GM12865 (cell line): ENCODE data around the gene GRK3.

Source experiments
- DNase-seq: peaks from one replicate; pipeline ENCODE4 v3.0.0; 2010; ENCODE audit warnings: low read depth
- H3K4me3 ChIP-seq: 2 replicates; pipeline ENCODE4 v1.5.1; 2011; ENCODE audit warnings: mild to moderate bottlenecking, low read depth, low read length, control low read depth
- TF ChIP-seq, protein P1 (sequence below): IDR thresholded peaks from 2 replicates; pipeline ENCODE4 v1.5.1; 2011; ENCODE audit warnings: low read length, control low read depth, low read depth, inconsistent platforms; ENCODE audit not compliant: insufficient read depth; ENCODE audit errors: missing control alignments

The GRK3 gene

DNA sequence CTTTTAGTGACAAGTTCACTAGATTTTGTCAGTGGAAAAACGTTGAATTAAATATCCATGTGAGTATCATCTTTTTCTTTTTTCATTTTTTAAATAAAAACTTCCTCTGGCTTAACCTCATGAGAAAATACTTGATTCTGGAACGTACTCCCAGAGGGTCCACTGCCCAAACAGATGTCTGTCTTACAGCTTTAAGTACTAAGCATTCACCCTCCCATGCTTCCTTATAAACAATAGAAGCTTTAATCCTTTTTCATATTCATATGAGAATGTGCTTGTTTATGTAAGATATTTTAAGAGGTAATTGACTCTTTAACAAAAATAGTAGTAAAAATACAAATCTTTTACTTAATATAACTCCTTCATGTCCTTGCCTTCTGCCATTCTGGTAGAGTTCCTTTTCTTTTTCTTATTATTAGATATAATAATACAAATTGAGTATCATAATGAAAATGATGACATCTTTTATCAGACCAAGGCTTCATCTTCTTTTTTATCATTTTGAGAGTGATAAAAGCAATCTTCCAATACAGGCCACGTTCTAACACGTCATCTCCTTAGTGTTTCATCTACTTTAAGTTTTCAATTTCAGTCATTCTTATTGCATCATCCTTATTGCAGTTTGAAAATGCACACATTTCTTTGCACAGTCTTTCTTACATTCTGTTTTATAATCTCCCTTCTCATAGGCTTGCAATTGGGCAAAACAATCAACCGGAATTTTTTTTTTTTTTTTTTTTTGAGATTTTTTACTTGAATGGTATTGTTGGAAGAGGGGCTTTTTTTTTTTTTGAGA, 108.0 kb downstream of the GRK3 start:
- DNase-seq, result no peak
- TF ChIP-seq, protein P1, sequence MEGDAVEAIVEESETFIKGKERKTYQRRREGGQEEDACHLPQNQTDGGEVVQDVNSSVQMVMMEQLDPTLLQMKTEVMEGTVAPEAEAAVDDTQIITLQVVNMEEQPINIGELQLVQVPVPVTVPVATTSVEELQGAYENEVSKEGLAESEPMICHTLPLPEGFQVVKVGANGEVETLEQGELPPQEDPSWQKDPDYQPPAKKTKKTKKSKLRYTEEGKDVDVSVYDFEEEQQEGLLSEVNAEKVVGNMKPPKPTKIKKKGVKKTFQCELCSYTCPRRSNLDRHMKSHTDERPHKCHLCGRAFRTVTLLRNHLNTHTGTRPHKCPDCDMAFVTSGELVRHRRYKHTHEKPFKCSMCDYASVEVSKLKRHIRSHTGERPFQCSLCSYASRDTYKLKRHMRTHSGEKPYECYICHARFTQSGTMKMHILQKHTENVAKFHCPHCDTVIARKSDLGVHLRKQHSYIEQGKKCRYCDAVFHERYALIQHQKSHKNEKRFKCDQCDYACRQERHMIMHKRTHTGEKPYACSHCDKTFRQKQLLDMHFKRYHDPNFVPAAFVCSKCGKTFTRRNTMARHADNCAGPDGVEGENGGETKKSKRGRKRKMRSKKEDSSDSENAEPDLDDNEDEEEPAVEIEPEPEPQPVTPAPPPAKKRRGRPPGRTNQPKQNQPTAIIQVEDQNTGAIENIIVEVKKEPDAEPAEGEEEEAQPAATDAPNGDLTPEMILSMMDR, result no peak

DNA sequence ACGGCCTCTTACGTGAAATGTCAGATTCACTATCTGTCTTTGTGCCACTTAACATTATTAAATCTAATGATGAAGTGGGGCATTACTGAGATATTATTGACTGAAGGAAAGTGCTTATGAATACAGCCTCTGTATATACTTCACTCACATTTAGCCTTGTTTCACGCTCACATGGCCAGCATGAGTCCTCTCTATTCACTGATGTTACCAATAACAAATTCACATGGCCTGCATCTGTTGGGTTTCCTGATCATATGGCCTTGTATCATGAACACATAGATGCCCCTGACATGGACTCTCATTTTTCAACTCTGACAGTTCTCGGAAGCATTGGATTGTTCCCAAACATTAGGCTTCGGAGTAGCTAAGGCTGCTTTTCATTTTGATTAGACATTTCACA, 109.2 kb downstream of the GRK3 start:
- TF ChIP-seq, protein P1, result no peak
- DNase-seq, result no peak
- H3K4me3 ChIP-seq, result no peak overlapping the region

More for the DNA sequence above, 108.0 kb downstream of the GRK3 start:
- H3K4me3 ChIP-seq, result no peak overlapping the region

DNA sequence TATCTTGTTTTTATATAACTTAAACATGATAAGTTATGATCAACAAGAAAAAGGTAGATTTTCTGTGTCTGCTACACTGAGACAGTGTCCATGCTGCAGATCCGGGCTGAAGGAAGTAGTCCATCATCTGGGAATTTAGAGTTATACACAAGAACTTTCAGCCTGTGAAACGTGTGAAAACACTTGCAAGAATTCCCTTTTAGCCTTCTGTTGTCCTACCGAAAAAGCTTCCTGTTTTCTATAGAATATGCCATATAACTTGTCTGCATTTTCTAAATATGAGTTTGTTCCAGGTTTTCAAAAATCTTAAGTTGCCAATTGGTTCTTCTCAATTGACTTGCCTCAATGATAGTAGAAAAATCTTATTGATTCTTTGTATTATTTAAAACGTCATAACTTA, 113.2 kb downstream of the GRK3 start:
- TF ChIP-seq, protein P1, result no peak
- no peak overlapping the region for H3K4me3 ChIP-seq
- no peak for DNase-seq

DNA sequence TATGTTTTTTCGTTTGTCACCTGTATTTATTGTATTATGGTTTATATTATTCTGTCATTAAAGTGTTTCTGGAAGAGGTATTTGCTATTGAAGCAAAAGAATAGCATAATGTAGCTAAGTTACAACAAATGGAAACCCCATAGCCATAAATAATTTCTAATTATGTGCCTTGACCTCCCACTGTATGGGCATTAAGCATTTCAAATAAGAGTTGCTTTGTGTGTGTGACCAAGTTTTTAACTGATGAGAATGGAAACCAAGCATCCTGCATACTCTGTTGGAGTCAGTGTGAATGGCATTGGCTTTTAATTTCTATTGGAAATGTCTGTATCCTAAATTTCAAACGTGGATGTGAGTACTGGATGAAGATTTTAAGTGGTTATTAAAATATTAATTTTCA, 115.6 kb downstream of the GRK3 start:
- TF ChIP-seq, protein P1, result no peak
- DNase-seq, result no peak
- no peak overlapping the region for H3K4me3 ChIP-seq

DNA sequence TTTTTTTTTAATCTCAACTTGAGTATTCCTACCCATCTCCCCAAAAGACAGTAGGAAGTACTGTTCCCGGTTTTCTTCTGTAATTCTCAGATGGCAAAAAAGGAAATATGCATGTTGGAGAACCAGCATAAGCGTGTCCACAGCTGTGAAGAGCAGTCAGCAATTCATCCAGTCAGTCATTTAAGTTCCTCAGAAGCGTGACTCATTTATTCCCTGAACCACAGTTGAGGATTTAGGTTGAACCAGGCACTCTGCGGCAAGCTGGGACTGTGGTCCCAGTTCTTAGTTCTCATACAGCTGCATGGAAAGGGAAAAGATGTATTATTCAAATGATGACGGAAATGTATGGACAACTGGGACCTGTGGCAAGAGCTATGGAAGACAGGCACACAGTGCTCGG, 116.5 kb downstream of the GRK3 start:
- no peak overlapping the region for H3K4me3 ChIP-seq
- no peak for DNase-seq
- TF ChIP-seq, protein P1, result no peak

DNA sequence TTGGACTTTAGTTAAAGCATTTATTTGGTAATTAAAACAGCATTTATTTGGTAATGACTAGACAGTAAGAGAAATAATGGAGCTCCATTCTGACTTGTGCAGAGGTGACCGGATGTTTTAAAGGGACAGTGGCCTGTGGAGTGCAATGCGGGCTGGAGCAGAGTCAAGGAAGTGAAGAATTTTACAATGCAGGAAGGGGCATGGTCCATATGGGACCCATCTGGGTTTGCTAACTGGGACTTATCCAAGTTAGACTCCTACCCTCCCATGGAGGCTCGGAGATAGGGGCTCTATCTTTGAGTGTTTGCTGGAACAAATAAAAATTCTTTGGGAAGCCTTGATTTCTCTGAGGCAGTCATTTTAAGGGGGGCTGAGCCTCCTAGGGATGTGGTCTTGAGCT, 117.6 kb downstream of the GRK3 start:
- TF ChIP-seq, protein P1, result no peak
- no peak for DNase-seq
- H3K4me3 ChIP-seq, result no peak overlapping the region

DNA sequence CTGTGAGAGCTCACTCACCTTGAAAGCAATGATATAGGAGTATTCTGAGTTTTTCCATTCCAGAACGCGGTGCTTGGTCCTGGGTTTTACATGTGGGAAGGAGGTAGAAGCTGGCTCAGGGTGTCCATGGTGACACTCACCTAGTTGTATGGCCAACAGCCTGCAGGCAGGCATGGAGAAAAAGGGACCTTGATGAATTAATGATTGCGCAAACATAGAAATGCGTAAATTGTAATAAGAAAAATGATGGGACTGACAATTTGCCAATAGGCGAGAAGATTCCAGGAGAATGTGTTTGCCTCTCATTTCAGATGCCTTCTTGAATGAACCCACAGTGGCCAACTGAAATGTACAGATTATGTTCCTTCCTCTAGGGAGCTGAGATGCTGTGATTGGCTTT, 124.2 kb downstream of the GRK3 start:
- no peak for DNase-seq
- TF ChIP-seq, protein P1, result no peak
- H3K4me3 ChIP-seq, result no peak overlapping the region
